SHP77 (cell line): ENCODE results near the gene TOR1AIP1.
"Not testable (repeated sequence)": the region's sequence is repeated elsewhere in the genome, so short reads cannot be mapped to it uniquely, and the experiment has no call there.

Source experiments
- DNase-seq, 2 experiments: peaks; one replicate each; lab custom pipeline; 2025; lab: John Stamatoyannopoulos, UW

The TOR1AIP1 gene

GRCh38 chr1:179882253-179883039, at the start of gene TOR1AIP1:
TSS of gene TOR1AIP1 (plus strand) at chr1:179882285. CDS start at chr1:179882503, 218 bp downstream.
- peak; percentile 95 to 96 for DNase-seq

GRCh38 chr1:179836686-179837445, 45.2 kb upstream of the TOR1AIP1 start:
- DNase-seq, result not testable (repeated sequence)

GRCh38 chr1:179840107-179840506, 42.0 kb upstream of the TOR1AIP1 start:
- no peak for DNase-seq

GRCh38 chr1:179848233-179848632, 33.9 kb upstream of the TOR1AIP1 start:
- DNase-seq, result no peak

- DNase-seq, result no peak
Measured at GRCh38 chr1:179853102-179853501, 29.0 kb upstream of the TOR1AIP1 start.

GRCh38 chr1:179855831-179856230, 26.3 kb upstream of the TOR1AIP1 start:
- not testable (repeated sequence) for DNase-seq

GRCh38 chr1:179856296-179856695, 25.8 kb upstream of the TOR1AIP1 start:
- DNase-seq, result no peak

- no peak for DNase-seq
Measured at GRCh38 chr1:179857009-179857408, 25.1 kb upstream of the TOR1AIP1 start.

GRCh38 chr1:179860652-179861051, 21.4 kb upstream of the TOR1AIP1 start:
- DNase-seq, result no peak

GRCh38 chr1:179865377-179865776, 16.7 kb upstream of the TOR1AIP1 start:
- DNase-seq, result no peak

- no peak for DNase-seq
Measured at GRCh38 chr1:179866616-179867015, 15.5 kb upstream of the TOR1AIP1 start.

- peak; percentile 25 to 56 for DNase-seq
Measured at GRCh38 chr1:179867493-179868330, 14.4 kb upstream of the TOR1AIP1 start.

GRCh38 chr1:179870870-179871269, 11.2 kb upstream of the TOR1AIP1 start:
- no peak for DNase-seq

GRCh38 chr1:179871940-179872339, 10.1 kb upstream of the TOR1AIP1 start:
- no peak for DNase-seq

- no peak for DNase-seq
Measured at GRCh38 chr1:179872558-179872957, 9.5 kb upstream of the TOR1AIP1 start.

GRCh38 chr1:179873438-179873851, 8.6 kb upstream of the TOR1AIP1 start:
- DNase-seq, result no peak

GRCh38 chr1:179875596-179876299, 6.3 kb upstream of the TOR1AIP1 start:
- no peak for DNase-seq

GRCh38 chr1:179876300-179876715, 5.8 kb upstream of the TOR1AIP1 start:
- DNase-seq, result no peak

GRCh38 chr1:179877586-179878265, 4.4 kb upstream of the TOR1AIP1 start, which contains the start of gene TOR1AIP2:
TSS of gene TOR1AIP2 (minus strand) at chr1:179877803. CDS start at chr1:179852665, 25,138 bp downstream.
- DNase-seq, result peak; percentile 90 to 91

GRCh38 chr1:179879797-179880196, 2.3 kb upstream of the TOR1AIP1 start:
- no peak for DNase-seq
